OCI-LY7 (cell line): ENCODE results near the gene HPCA. TPM values are rescaled to one million over a fixed set of nuclear protein-coding genes. Genes with fewer than 3 reads are reported as not detected.

Source experiments
- BruUV-seq: library from RNA; stranded (reverse); fragments of 400-500 nt; replicated peaks from 2 replicates; lab custom pipeline; 2021; lab: Mats Ljungman, UMichigan
- CTCF ChIA-PET: fragments of 300-600 bp; sonication (Branson Sonifier 250); formaldehyde crosslinking; loops from one replicate; lab custom pipeline; 2022; ENCODE audit warnings: antibody characterized with exemption; ENCODE audit not compliant: unreplicated experiment; lab: Charles Lee
- POLR2A ChIA-PET: fragments of 300-600 bp; sonication (Branson Sonifier 250); formaldehyde crosslinking; loops from one replicate; lab custom pipeline; 2022; ENCODE audit warnings: antibody characterized with exemption; lab: Charles Lee
- DNase-seq: peaks from one replicate; pipeline ENCODE4 v3.0.0-alpha.2; 2015; ENCODE audit warnings: low spot score
- H2AFZ ChIP-seq: fragments of 200-600 bp; sonication (generic), shearing (Covaris generic); 2 replicates; pipeline ENCODE4 v1.6.1; 2014; ENCODE audit warnings: mild to moderate bottlenecking, antibody characterized with exemption, low read length, moderate library complexity
- H3K27ac ChIP-seq: fragments of 200-600 bp; sonication (generic); 2 replicates; pipeline ENCODE4 v1.5.1; 2014; ENCODE audit warnings: mixed run types, low read depth, mild to moderate bottlenecking, moderate library complexity, low read length, inconsistent platforms; ENCODE audit not compliant: poor library complexity, severe bottlenecking
- H3K36me3 ChIP-seq: fragments of 200-600 bp; sonication (generic); 2 replicates; pipeline ENCODE4 v1.6.1; 2014; ENCODE audit warnings: mild to moderate bottlenecking, antibody characterized with exemption, low read length, moderate library complexity, mixed read lengths; ENCODE audit not compliant: insufficient read depth
- H3K4me1 ChIP-seq: fragments of 200-600 bp; sonication (generic); 2 replicates; pipeline ENCODE4 v1.5.1; 2014; ENCODE audit warnings: mild to moderate bottlenecking, low read length; ENCODE audit not compliant: insufficient read depth, poor library complexity, severe bottlenecking
- H3K4me2 ChIP-seq: fragments of 200-600 bp; sonication (generic); 2 replicates; pipeline ENCODE4 v1.6.1; 2014; ENCODE audit warnings: mild to moderate bottlenecking, low read length
- H3K4me3 ChIP-seq: fragments of 200-600 bp; sonication (generic); 2 replicates; pipeline ENCODE4 v1.5.1; 2014; ENCODE audit warnings: mild to moderate bottlenecking, low read depth, low read length; ENCODE audit not compliant: poor library complexity, severe bottlenecking
- H3K79me2 ChIP-seq: fragments of 200-600 bp; sonication (generic); 2 replicates; pipeline ENCODE4 v1.6.1; 2016; ENCODE audit warnings: low read depth, mild to moderate bottlenecking, low read length, moderate library complexity, mixed read lengths; ENCODE audit not compliant: insufficient read depth
- H3K9me2 ChIP-seq: fragments of 200-600 bp; sonication (generic); 2 replicates; pipeline ENCODE4 v1.6.1; 2016; ENCODE audit warnings: mild to moderate bottlenecking, low read length, mixed read lengths; ENCODE audit not compliant: insufficient read depth
- H3K9me3 ChIP-seq: fragments of 200-600 bp; sonication (generic); 2 replicates; pipeline ENCODE4 v1.6.1; 2014; ENCODE audit warnings: mild to moderate bottlenecking, mixed run types, low read length, mixed read lengths
- H4K20me1 ChIP-seq: fragments of 200-600 bp; sonication (generic); 2 replicates; pipeline ENCODE4 v1.6.1; 2014; ENCODE audit warnings: mild to moderate bottlenecking, antibody characterized with exemption, low read length, moderate library complexity, mixed read lengths; ENCODE audit not compliant: insufficient read depth
- EZH2phosphoT487 ChIP-seq: fragments of 200-600 bp; sonication (generic); IDR thresholded peaks from 2 replicates; pipeline ENCODE4 v1.6.1; 2018; ENCODE audit warnings: low read depth, borderline replicate concordance, mild to moderate bottlenecking, mixed run types, antibody characterized with exemption, low read length, moderate library complexity, mixed read lengths
- intact Hi-C: fragments of 100-400 bp; cut with micrococcal nuclease; formaldehyde crosslinking; loops from one replicate; pipeline ENCODE4 v1.10.0; 2022; ENCODE audit not compliant: unreplicated experiment
- total RNA-seq, 2 experiments: library from RNA; depleted of rRNA in 1 of 2; stranded (reverse); fragments of >200 nt in 1 of 2; shearing (Covaris generic) in 1 of 2; gene quantifications; 2 replicates each; pipeline ENCODE4 v1.2.3, GENCODE V29; 2014 to 2022
- TF ChIP-seq, protein P1 (sequence below): fragments of 200-600 bp; sonication (generic); conservative IDR thresholded peaks from 2 replicates; pipeline ENCODE4 v1.5.1; 2014; ENCODE audit warnings: mild to moderate bottlenecking, antibody characterized with exemption, low read length, moderate library complexity, mixed read lengths

The HPCA gene
- total RNA-seq, 2 experiments from 2014 or later: 0.36 to 3.3 TPM

DNA sequence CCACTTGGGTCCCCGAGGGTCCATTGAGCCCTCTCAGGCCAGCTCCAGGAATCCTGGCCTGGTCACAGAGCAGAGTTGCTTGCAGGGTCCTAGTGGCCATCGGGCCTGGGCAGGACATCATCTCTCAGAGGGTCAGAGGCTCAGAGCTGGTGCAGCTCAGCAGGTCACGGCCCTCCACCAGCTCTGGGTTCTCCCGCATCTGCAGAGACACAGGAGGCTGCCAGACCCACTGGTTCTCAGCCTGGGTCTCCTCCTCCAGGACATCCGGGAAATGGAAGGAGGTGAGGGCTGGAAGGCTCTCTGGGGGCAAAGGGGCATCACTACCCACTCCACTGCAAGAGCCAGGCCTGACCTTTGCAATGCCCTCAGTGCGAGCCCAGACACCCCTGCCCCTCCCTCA is 8.4 kb downstream of the HPCA start:
- Histone ChIP-seq H3K79me2 (no peaks in the 10 kb centered on the region), H3K27ac (no peak overlapping the region), H3K9me3 (no peaks in the 10 kb centered on the region), H3K9me2 (no peaks in the 10 kb centered on the region), H3K4me2 (no peak overlapping the region), H3K36me3 (no peaks in the 10 kb centered on the region), H4K20me1 (no peaks in the 10 kb centered on the region), H3K4me3 (no peak overlapping the region), H3K4me1 (peaks cover 4% of the 10 kb centered on the region), H2AFZ (no peak overlapping the region)
- no peak for TF ChIP-seq EZH2phosphoT487
- TF ChIP-seq, protein P1, sequence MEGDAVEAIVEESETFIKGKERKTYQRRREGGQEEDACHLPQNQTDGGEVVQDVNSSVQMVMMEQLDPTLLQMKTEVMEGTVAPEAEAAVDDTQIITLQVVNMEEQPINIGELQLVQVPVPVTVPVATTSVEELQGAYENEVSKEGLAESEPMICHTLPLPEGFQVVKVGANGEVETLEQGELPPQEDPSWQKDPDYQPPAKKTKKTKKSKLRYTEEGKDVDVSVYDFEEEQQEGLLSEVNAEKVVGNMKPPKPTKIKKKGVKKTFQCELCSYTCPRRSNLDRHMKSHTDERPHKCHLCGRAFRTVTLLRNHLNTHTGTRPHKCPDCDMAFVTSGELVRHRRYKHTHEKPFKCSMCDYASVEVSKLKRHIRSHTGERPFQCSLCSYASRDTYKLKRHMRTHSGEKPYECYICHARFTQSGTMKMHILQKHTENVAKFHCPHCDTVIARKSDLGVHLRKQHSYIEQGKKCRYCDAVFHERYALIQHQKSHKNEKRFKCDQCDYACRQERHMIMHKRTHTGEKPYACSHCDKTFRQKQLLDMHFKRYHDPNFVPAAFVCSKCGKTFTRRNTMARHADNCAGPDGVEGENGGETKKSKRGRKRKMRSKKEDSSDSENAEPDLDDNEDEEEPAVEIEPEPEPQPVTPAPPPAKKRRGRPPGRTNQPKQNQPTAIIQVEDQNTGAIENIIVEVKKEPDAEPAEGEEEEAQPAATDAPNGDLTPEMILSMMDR: no peak
- intact Hi-C loops: no loop called here
- no peak for DNase-seq
- ChIA-PET CTCF (no interaction called here), POLR2A (no interaction called here)
- BruUV-seq: no TSS peak

DNA sequence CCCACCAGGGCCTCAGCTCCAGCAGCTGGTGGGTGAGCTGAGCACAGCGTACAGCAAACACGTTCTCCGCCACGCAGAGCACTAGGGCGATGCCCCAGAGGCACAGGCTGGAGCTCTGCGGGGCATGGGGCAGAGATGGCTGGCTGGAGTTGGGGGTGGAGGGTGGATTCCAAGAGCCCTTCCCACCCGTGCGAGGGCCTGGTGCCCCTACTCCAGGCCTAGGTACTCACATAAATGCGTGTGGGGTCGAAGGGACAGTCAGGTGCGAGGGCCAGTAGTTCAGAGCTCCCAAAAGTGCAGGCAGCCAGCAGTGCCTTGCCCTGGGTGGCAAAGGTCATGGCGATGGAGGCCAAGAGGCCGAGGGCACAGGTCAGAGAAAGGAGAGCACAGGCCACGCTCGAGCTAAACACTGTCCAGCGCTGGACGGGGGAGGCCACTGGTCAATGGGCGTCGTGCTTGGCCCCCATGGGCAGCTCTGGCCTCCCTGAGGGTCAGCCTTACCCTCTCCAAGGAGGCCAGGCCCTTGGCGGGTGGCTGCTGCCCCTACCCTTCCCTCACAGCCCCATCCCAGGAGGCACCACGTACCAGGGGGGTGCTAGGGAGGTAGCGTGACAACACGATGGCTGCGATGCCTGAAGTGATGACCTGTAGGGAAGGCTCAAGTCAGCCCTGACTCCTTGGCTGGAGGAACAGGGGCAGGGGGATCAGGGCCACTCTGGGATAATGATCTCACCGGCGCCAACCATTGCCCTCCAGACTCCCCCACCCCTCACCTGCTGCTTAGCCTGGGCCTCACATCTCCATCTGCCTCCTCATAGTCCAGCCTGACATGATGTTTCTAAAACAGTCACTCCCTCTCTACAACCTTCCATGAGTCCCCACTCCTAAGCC is 9.3 kb downstream of the HPCA start:
- H3K79me2 ChIP-seq: no peaks in the 10 kb centered on the region
- H3K9me3 ChIP-seq: no peaks in the 10 kb centered on the region
- H3K9me2 ChIP-seq: no peaks in the 10 kb centered on the region
- H4K20me1 ChIP-seq: no peaks in the 10 kb centered on the region
- no peak overlapping the region for H2AFZ ChIP-seq
- no peaks in the 10 kb centered on the region for H3K36me3 ChIP-seq
- no peak overlapping the region for H3K4me2 ChIP-seq
- no peak for DNase-seq
- intact Hi-C loops: no loop called here
- no peak for TF ChIP-seq EZH2phosphoT487
- TF ChIP-seq, protein P1: no peak
- H3K4me3 ChIP-seq: no peak overlapping the region
- POLR2A ChIA-PET: no interaction called here
- CTCF ChIA-PET: no interaction called here
- no TSS peak for BruUV-seq
- H3K4me1 ChIP-seq: peaks cover 4% of the 10 kb centered on the region
- no peak overlapping the region for H3K27ac ChIP-seq

DNA sequence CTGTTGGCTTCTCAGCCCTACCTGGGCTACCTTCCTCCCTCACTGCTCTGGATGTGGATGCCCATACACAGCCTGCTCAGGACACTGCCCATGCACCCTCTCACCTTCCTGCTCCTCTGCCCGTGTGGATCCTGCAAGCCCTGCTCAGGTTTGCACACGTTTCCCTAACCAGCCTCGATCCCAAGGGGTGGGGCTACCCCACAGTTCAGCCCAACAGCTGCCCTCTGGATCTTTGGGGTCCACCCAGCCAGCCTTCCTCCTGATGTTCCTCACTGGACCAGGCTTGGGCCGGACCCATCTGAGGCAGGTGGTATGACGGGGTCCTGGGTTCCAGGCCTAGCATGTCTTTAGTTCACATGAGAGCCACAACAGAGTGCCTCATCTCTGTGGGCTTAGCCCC is 10.2 kb downstream of the HPCA start:
- POLR2A ChIA-PET: interaction anchor here (0.6 to 1.7 kb wide), 2 partner anchors 191 to 748 kb away, joined by 3 to 7 read pairs; no protein-coding TSS in a partner anchor
- Histone ChIP-seq H3K4me2 (no peak overlapping the region), H2AFZ (no peak overlapping the region), H3K4me1 (peaks cover 9% of the 10 kb centered on the region), H3K4me3 (no peak overlapping the region), H3K27ac (no peak overlapping the region), H3K36me3 (no peaks in the 10 kb centered on the region), H4K20me1 (no peaks in the 10 kb centered on the region), H3K9me3 (no peaks in the 10 kb centered on the region), H3K9me2 (no peaks in the 10 kb centered on the region), H3K79me2 (no peaks in the 10 kb centered on the region)
- TF ChIP-seq, protein P1: no peak
- TF ChIP-seq EZH2phosphoT487: no peak
- BruUV-seq: no TSS peak
- no peak for DNase-seq
- intact Hi-C loops: no loop called here
- CTCF ChIA-PET: no interaction called here
